ENCODE data around the gene KANK4.
A peak's percentile ranks its signal among the peaks of the same experiment; 100 is the strongest.

The KANK4 gene

GRCh38 chr1:62336995-62337705 lies 17.9 kb upstream of the KANK4 start:
- no peak for DNase-seq

- DNase-seq: no peak
Measured at GRCh38 chr1:62336638-62336994, 17.4 kb upstream of the KANK4 start.

GRCh38 chr1:62335656-62336055 lies 16.4 kb upstream of the KANK4 start:
- DNase-seq: no peak

- DNase-seq: no peak
Measured at GRCh38 chr1:62334434-62334985, 15.3 kb upstream of the KANK4 start.

- DNase-seq: no peak
Measured at GRCh38 chr1:62333441-62333840, 14.2 kb upstream of the KANK4 start.

GRCh38 chr1:62327360-62328055 lies 8.3 kb upstream of the KANK4 start:
- DNase-seq: no peak

GRCh38 chr1:62325681-62326080 lies 6.4 kb upstream of the KANK4 start:
- peak; percentile 83 for DNase-seq

- peak; percentile 98 for DNase-seq
Measured at GRCh38 chr1:62325081-62325480, 5.8 kb upstream of the KANK4 start.

GRCh38 chr1:62321446-62321845 lies 2.2 kb upstream of the KANK4 start:
- peak; percentile 85 for DNase-seq

- no peak for DNase-seq
Measured at GRCh38 chr1:62318320-62318755, 896 bp downstream of the KANK4 start.

- no peak for DNase-seq
Measured at GRCh38 chr1:62317021-62317768, 2.0 kb downstream of the KANK4 start.

GRCh38 chr1:62316135-62316534 lies 3.1 kb downstream of the KANK4 start:
- no peak for DNase-seq

- no peak for DNase-seq
Measured at GRCh38 chr1:62315387-62315786, 3.8 kb downstream of the KANK4 start.

GRCh38 chr1:62314454-62315350 lies 4.5 kb downstream of the KANK4 start:
- no peak for DNase-seq

GRCh38 chr1:62312698-62313097 lies 6.5 kb downstream of the KANK4 start:
- no peak for DNase-seq

GRCh38 chr1:62311473-62311943 lies 7.7 kb downstream of the KANK4 start:
- no peak for DNase-seq

GRCh38 chr1:62309906-62310305 lies 9.3 kb downstream of the KANK4 start:
- no peak for DNase-seq

- no peak for DNase-seq
Measured at GRCh38 chr1:62308606-62309005, 10.6 kb downstream of the KANK4 start.

- peak; percentile 96 for DNase-seq
Measured at GRCh38 chr1:62307895-62308492, 11.2 kb downstream of the KANK4 start.

GRCh38 chr1:62307446-62307845 lies 11.8 kb downstream of the KANK4 start:
- DNase-seq: no peak

GRCh38 chr1:62306065-62306464 lies 13.2 kb downstream of the KANK4 start:
- no peak for DNase-seq

- no peak for DNase-seq
Measured at GRCh38 chr1:62304975-62305374, 14.3 kb downstream of the KANK4 start.
